SKM-1 treated with dmso at 0.1 percent for 144 hours (cell line): ENCODE data around the gene ZNF256.

Experiments
- DNase-seq: peaks from one replicate; lab custom pipeline; 2025; ENCODE audit not compliant: unreplicated experiment; lab: John Stamatoyannopoulos, UW

Gene ZNF256

GRCh38 chr19:57947419-57948134 lies at the start of gene ZNF256:
TSS of gene ZNF256 (minus strand) at chr19:57947706. CDS start at chr19:57947474, 232 bp downstream.
- DNase-seq = no peak

DNA sequence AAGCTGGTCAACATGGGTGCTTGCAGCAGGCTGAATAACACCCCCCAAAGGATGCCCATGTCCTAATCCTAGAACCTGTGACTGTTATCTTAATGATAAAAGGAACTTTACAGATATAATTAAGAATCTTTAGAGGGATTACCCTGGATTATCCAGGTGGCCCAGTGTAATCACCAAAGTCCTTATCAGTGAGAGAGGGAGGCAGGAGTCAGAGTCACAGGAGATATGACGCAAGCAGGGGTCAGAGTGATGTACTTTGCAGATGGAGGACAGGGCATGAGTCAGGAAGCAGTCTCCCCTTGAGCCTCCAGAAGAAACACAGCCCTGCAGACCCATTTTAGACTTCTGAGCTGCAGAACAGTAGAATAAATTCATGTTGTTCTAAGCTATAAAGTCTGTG lies 45.3 kb upstream of the ZNF256 start:
- DNase-seq = no peak

DNA sequence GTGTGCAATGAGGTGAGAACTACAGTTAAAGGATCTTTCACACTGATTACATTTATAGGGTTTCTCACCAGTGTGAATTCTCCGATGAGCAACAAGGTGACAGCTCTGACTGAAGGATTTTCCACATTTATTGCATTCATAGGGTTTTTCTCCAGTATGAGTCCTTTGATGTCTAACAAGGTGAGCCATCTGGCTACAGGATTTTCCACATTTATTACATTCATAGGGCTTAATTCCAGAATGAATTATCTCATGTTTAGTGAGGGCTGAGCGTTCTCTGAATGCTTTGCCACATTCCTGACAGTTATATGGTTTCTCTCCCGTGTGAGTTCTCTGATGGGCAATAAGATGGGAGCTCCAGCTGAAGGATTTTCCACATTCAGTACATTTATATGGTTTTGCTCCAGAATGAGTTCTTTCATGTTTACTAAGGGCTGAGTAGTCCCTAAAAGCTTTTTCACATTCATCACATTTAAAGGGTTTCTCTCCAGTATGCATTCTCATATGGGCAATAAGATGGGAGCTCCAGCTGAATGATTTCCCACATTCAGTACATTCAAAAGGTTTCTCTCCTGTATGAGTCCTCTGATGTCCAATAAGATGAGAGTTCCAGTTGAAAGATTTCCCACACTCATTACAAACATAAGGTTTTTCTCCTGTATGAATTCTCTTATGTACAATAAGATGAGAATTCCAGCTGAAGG lies 31.2 kb upstream of the ZNF256 start:
- DNase-seq = no peak

- DNase-seq = no peak
These were observed 26.9 kb upstream of the ZNF256 start, which contains the start of gene C19orf18 for GRCh38 chr19:57974434-57974833. TSS of gene C19orf18 (minus strand) at chr19:57974534. CDS start at chr19:57974432, 102 bp downstream.

DNA sequence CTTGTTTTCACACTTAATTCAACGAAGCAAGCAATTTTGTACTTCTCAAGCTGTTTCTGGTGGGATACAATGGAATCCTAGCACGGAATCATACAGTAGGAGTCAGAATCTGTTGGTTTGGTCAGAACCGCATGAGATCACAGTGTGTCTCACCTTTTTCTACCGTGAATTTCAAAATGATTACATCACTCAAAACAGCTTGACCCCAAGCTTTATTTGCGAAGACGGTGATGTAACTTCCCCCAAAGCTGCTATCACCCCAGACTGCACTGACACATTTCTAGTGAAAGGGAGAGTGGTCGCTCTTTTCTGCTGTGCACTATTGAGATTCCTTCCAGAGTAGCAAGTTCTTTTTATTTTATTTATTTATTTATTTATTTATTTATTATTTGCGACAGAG lies 17.3 kb upstream of the ZNF256 start:
- DNase-seq = no peak

DNA sequence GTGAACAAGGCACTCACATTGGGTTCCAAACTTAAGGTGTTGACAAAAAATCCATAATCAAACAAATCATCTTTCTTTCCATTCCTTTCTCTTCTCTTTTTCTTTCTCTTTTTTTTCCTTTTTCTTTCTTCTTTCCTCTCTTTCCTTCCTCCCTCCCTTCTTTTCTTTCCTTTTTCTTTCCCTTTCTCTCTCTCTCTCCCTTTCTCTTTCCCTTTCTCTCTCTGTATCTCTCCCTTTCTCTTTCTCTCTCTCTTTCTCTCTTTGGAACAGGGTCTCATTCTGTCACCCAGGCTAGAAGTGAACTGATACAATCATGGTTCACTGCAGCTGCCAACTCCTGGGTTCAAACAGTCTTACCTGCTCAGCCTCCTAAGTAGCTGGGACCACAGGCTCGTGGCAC lies 14.3 kb upstream of the ZNF256 start:
- no peak for DNase-seq

- DNase-seq = no peak
These were observed 7.5 kb upstream of the ZNF256 start for GRCh38 chr19:57954996-57955395.

DNA sequence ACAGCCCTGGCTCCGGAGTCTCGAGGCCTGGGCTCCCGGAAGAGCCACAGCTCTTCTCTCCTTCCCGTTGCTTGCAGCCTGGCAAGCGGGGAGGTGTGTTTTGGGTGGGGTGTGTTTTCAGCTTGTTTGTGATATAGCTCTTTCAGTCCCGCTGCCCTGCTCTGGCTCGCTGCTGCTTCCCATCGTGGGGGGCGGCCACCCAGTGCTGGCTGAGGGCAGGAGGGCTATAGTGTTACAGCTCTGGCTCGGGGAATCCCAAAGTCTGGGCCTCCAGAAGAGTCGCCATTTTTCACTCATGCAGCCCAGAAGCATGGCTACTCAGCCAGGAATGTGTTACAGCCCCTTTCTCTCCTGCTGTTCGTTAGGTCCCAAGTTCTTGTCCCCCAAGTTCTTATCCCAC lies 2.2 kb upstream of the ZNF256 start:
- DNase-seq = no peak

- DNase-seq = no peak
These were observed 1.8 kb upstream of the ZNF256 start for GRCh38 chr19:57949296-57949695.

GRCh38 chr19:57947088-57947418 lies 453 bp downstream of the ZNF256 start:
- no peak for DNase-seq

DNA sequence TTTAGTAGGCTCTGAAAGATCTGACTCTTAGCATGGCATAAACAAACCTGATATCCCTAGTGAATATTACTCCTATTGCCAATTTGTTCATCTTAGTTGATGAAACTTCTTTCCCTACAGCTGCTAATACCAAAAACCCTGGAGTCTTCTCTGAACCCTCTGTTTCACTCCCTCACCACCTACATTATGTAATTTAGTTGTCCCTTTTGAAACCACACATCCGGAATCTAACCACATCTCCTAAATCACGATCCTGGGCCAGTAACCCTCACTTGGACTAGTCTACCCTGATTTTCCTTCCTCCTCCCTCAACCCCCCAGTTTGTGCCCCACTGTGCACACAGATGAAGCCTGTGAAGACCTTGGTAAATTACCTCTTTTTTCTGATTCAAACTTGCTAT lies 1.2 kb downstream of the ZNF256 start:
- DNase-seq = no peak

GRCh38 chr19:57941593-57941992 lies 5.9 kb downstream of the ZNF256 start:
- DNase-seq = no peak

GRCh38 chr19:57935731-57936130 lies 11.8 kb downstream of the ZNF256 start:
- DNase-seq = no peak

GRCh38 chr19:57934820-57935665 lies 12.5 kb downstream of the ZNF256 start, which contains the start of gene ZNF418:
TSS of gene ZNF418 (minus strand) at chr19:57935402. CDS start at chr19:57933822, 1,580 bp downstream.
- no peak for DNase-seq

- no peak for DNase-seq
These were observed 19.9 kb downstream of the ZNF256 start for GRCh38 chr19:57927587-57927986.

GRCh38 chr19:57916168-57916995 lies 31.1 kb downstream of the ZNF256 start, which contains the start of gene ZNF417:
TSS of gene ZNF417 (minus strand) at chr19:57916592. CDS start at chr19:57916411, 181 bp downstream.
- DNase-seq = peak; percentile 78

- DNase-seq = no peak
These were observed 33.0 kb downstream of the ZNF256 start for GRCh38 chr19:57914531-57914930.

GRCh38 chr19:57907394-57907793 lies 40.1 kb downstream of the ZNF256 start:
- DNase-seq = no peak

DNA sequence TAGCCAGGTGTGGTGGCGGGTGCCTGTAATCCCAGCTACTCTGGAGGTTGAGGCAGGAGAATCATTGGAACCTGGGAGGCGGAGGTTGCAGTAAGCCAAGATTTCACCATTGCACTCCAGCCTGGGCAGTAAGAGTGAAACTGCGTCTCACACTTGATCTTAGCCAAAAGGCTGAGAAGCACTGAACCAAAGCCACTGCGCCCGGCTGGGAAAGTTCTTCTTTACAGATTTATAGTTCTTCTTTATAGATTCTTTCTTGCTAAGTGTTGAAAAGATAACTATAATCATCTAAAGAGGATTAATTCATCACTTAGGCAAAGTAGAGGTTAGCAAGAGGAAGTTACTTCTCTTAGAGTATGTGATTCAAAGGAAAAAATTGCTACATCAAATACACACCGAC lies 42.2 kb downstream of the ZNF256 start:
- no peak for DNase-seq

DNA sequence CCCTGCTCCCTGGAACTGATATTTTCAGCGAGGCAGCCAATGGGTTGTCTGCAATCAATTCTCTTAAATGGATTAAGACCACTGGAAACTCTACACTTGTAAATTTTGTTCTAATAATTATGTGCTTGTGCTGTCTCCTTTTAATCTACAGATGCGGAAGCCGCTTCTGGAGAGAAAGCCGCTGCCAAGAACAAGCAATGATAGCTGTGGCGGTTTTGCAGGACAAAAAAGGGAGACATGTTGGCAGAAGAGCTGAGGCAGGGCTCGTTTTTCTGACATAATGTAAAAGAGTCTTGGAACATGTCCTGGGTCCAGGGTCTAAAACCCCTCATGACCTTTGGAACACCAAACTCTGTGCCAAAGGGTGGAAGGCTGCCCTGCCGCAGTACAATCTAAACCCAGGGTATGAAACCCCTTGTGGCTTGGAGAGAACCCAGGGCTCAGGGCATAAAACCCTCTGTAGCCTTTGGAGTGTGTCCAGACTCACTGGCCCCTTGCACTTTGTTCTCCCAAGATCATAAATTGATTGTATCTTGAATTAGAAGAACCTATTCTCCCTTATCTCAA lies 43.8 kb downstream of the ZNF256 start:
- no peak for DNase-seq
